H1 (cell line): ENCODE results near the gene UMODL1. TPM values are rescaled to one million over a fixed set of nuclear protein-coding genes. Genes with fewer than 3 reads are reported as not detected.

Experiments used
- CTCF ChIA-PET: fragments of 300-600 bp; sonication (Branson Sonifier 250); formaldehyde crosslinking; loops from one replicate; lab custom pipeline; 2021; ENCODE audit not compliant: partially characterized antibody; lab: Charles Lee
- POLR2A ChIA-PET: fragments of 300-600 bp; sonication (Branson Sonifier 250); formaldehyde crosslinking; loops from one replicate; lab custom pipeline; 2021; ENCODE audit warnings: inconsistent platforms; ENCODE audit not compliant: partially characterized antibody; lab: Charles Lee
- DNase-seq, 2 experiments: peaks; one replicate each; pipeline versions ENCODE4 v3.0.0 to v3.0.0-alpha.2; 2010 to 2022; ENCODE audit warnings: low spot score in 2 of 2, low read depth in 1 of 2, mixed read lengths in 1 of 2
- FAIRE-seq: peaks from 2 replicates; lab custom pipeline; 2011; peaks lifted over from hg19 to GRCh38; lab: Jason Lieb, UNC
- H2AFZ ChIP-seq: 2 replicates; pipeline ENCODE4 v1.8.1; 2012; ENCODE audit warnings: low read length, inconsistent platforms
- H2AK5ac ChIP-seq: 2 replicates; pipeline ENCODE4 v1.6.1; 2013; ENCODE audit warnings: low read depth, low read length
- H2BK120ac ChIP-seq: replicated peaks from 2 replicates; pipeline ENCODE3; 2013; ENCODE audit warnings: low read depth, low read length, inconsistent platforms
- H2BK12ac ChIP-seq: 2 replicates; pipeline ENCODE4 v1.6.1; 2013; ENCODE audit warnings: low read depth, low read length
- H2BK15ac ChIP-seq: 2 replicates; pipeline ENCODE4 v1.6.1; 2013; ENCODE audit warnings: low read length
- H2BK20ac ChIP-seq: 2 replicates; pipeline ENCODE4 v1.6.1; 2013; ENCODE audit warnings: low read length
- H2BK5ac ChIP-seq: 2 replicates; pipeline ENCODE4 v1.6.1; 2013; ENCODE audit warnings: low read depth, low read length
- H3K14ac ChIP-seq: 2 replicates; pipeline ENCODE4 v1.6.1; 2013; ENCODE audit warnings: inconsistent platforms; ENCODE audit not compliant: insufficient read length
- H3K18ac ChIP-seq: 2 replicates; pipeline ENCODE4 v1.6.1; 2013; ENCODE audit warnings: low read length; ENCODE audit errors: extremely low read depth
- H3K23ac ChIP-seq: 2 replicates; pipeline ENCODE4 v1.6.1; 2013; ENCODE audit warnings: inconsistent platforms; ENCODE audit not compliant: insufficient read length
- H3K23me2 ChIP-seq: 2 replicates; pipeline ENCODE4 v1.6.1; 2013; ENCODE audit warnings: low read depth, low read length
- H3K27ac ChIP-seq: 2 replicates; pipeline ENCODE4 v1.6.1; 2011; ENCODE audit warnings: low read depth, low read length, inconsistent platforms
- H3K27me3 ChIP-seq, 4 experiments: replicated peaks in 1 of 4; 1 replicate in 1 of 4; 2 replicates in 3 of 4; pipeline versions ENCODE4 v1.6.1 to v1.8.1; 2011 to 2013; ENCODE audit warnings: low read length in 3 of 4, mild to moderate bottlenecking in 3 of 4, inconsistent platforms in 2 of 4, mixed read lengths in 2 of 4, moderate library complexity in 1 of 4; ENCODE audit not compliant: control insufficient read depth in 3 of 4, insufficient read depth in 3 of 4; ENCODE audit errors: extremely low read depth in 1 of 4
- H3K36me3 ChIP-seq, 4 experiments: 2 replicates each; pipeline versions ENCODE4 v1.6.1 to v1.8.1; 2011 to 2013; ENCODE audit warnings: mild to moderate bottlenecking in 4 of 4, low read length in 3 of 4, moderate library complexity in 2 of 4, control low read depth in 1 of 4, inconsistent platforms in 1 of 4; ENCODE audit not compliant: insufficient read depth in 4 of 4, control insufficient read depth in 2 of 4
- H3K4ac ChIP-seq: replicated peaks from 2 replicates; pipeline ENCODE3; 2013; ENCODE audit warnings: low read length, low read depth, mixed read lengths, inconsistent platforms; ENCODE audit not compliant: insufficient read length
- H3K4me1 ChIP-seq, 4 experiments: replicated peaks in 1 of 4; 1 replicate in 1 of 4; 2 replicates in 3 of 4; pipeline versions ENCODE4 v1.6.1 to v1.8.1; 2011 to 2013; ENCODE audit warnings: low read length in 3 of 4, inconsistent platforms in 2 of 4, mixed read lengths in 1 of 4; ENCODE audit not compliant: insufficient read depth in 4 of 4, control insufficient read depth in 3 of 4
- H3K4me2 ChIP-seq, 2 experiments: 2 replicates each; pipeline versions ENCODE4 v1.6.1 to v1.8.1; 2011 to 2013; ENCODE audit warnings: low read depth in 2 of 2, low read length in 2 of 2, control low read depth in 1 of 2, inconsistent platforms in 1 of 2, mild to moderate bottlenecking in 1 of 2; ENCODE audit not compliant: insufficient read depth in 1 of 2
- H3K4me3 ChIP-seq, 4 experiments: fragments of 200-600, 300-600 bp in 1 of 4; sonication (generic), shearing (Covaris generic), sonication (Bioruptor Twin) in 1 of 4; 2 replicates each; pipeline versions ENCODE4 v1.5.1 to v1.8.1; 2011 to 2016; ENCODE audit warnings: low read length in 4 of 4, low read depth in 3 of 4, control low read depth in 2 of 4, inconsistent platforms in 2 of 4, mild to moderate bottlenecking in 2 of 4, mixed read lengths in 1 of 4, moderate library complexity in 1 of 4; ENCODE audit not compliant: insufficient read depth in 2 of 4; ENCODE audit errors: extremely low read depth in 1 of 4
- H3K56ac ChIP-seq: replicated peaks from 2 replicates; pipeline ENCODE3; 2013; ENCODE audit warnings: low read depth, mild to moderate bottlenecking, mixed read lengths, low read length, inconsistent platforms; ENCODE audit not compliant: insufficient read length
- H3K79me1 ChIP-seq: 2 replicates; pipeline ENCODE4 v1.6.1; 2013; ENCODE audit warnings: low read depth, low read length, control low read depth
- H3K79me2 ChIP-seq, 2 experiments: 2 replicates each; pipeline versions ENCODE4 v1.6.1 to v1.8.1; 2012 to 2013; ENCODE audit warnings: low read length in 2 of 2, mild to moderate bottlenecking in 2 of 2, inconsistent platforms in 1 of 2; ENCODE audit not compliant: insufficient read depth in 2 of 2, control insufficient read depth in 1 of 2
- H3K9ac ChIP-seq, 4 experiments: replicated peaks in 1 of 4; 1 replicate in 1 of 4; 2 replicates in 3 of 4; pipeline versions ENCODE4 v1.6.1 to v1.8.1; 2011 to 2013; ENCODE audit warnings: low read depth in 3 of 4, low read length in 3 of 4, control low read depth in 2 of 4, mild to moderate bottlenecking in 2 of 4, moderate library complexity in 2 of 4, inconsistent platforms in 1 of 4; ENCODE audit errors: extremely low read depth in 1 of 4
- H3K9me3 ChIP-seq, 2 experiments: 2 replicates each; pipeline versions ENCODE4 v1.6.1 to v1.8.1; 2012 to 2013; ENCODE audit warnings: mild to moderate bottlenecking in 2 of 2, moderate library complexity in 2 of 2, control low read depth in 1 of 2, inconsistent platforms in 1 of 2, low read depth in 1 of 2, low read length in 1 of 2, mixed read lengths in 1 of 2; ENCODE audit not compliant: insufficient read depth in 2 of 2
- H4K20me1 ChIP-seq, 2 experiments: replicated peaks in 1 of 2; 2 replicates each; pipeline versions ENCODE3 to v1.8.1; 2011 to 2013; ENCODE audit warnings: inconsistent platforms in 2 of 2, low read length in 2 of 2, mild to moderate bottlenecking in 1 of 2; ENCODE audit not compliant: insufficient read depth in 2 of 2, control insufficient read depth in 1 of 2
- H4K5ac ChIP-seq: 2 replicates; pipeline ENCODE4 v1.6.1; 2013; ENCODE audit warnings: low read length, low read depth, mixed read lengths, inconsistent platforms; ENCODE audit not compliant: insufficient read length
- H4K8ac ChIP-seq: 2 replicates; pipeline ENCODE4 v1.8.0; 2013; ENCODE audit warnings: mild to moderate bottlenecking, moderate library complexity, low read length, inconsistent platforms; ENCODE audit not compliant: insufficient read depth; ENCODE audit errors: extremely low read depth
- H4K91ac ChIP-seq: replicated peaks from 2 replicates; pipeline ENCODE3; 2013; ENCODE audit warnings: low read length, mixed read lengths, inconsistent platforms; ENCODE audit not compliant: insufficient read length
- FOSL1 ChIP-seq: IDR thresholded peaks from 2 replicates; pipeline ENCODE4 v1.6.1; 2011; ENCODE audit warnings: mild to moderate bottlenecking, low read depth, low read length, moderate library complexity; ENCODE audit not compliant: insufficient read depth
- GTF2F1 ChIP-seq: IDR thresholded peaks from 2 replicates; pipeline ENCODE4 v1.6.1; 2012; ENCODE audit warnings: low read depth, low read length, improper control_type of control experiment, borderline replicate concordance
- NRF1 ChIP-seq: IDR thresholded peaks from 2 replicates; pipeline ENCODE4 v1.6.1; 2011; ENCODE audit warnings: mild to moderate bottlenecking, low read depth, low read length, improper control_type of control experiment
- WGBS, 2 experiments: shearing (Covaris generic) in 1 of 2; methylation state at CpG; one replicate each; pipeline versions ENCODE4 v1.1.6 to v1.1.7; 2013 to 2015; ENCODE audit warnings: low lambda C conversion rate in 2 of 2, mixed read lengths in 2 of 2, inconsistent platforms in 1 of 2, low coverage in 1 of 2, missing lambda C conversion rate in 1 of 2; ENCODE audit not compliant: insufficient replicate concordance in 2 of 2, insufficient coverage in 1 of 2, insufficient read length in 1 of 2; ENCODE audit errors: extremely low coverage in 1 of 2, missing lambda C conversion rate in 1 of 2; 5-methylcytosine and 5-hydroxymethylcytosine counted together
- polyA plus RNA-seq, 7 experiments: library from polyadenylated mRNA; depleted of rRNA in 3 of 7; stranded (reverse) in 5 of 7; unstranded in 2 of 7; fragments of >200 nt in 5 of 7; fragments of 200-250 nt in 2 of 7; gene quantifications; 1 replicate in 5 of 7; 2 replicates in 1 of 7; 4 replicates in 1 of 7; pipeline versions ENCODE4 v1.2.1 to v1.2.3, GENCODE V29; 2011 to 2013; ENCODE audit warnings: missing spikeins in 2 of 7, mixed read lengths in 2 of 7
- total RNA-seq: library from RNA; stranded (reverse); fragmentation: NEBNext Ultra II Directional; extraction: Animal tissue kit (Norgen Biotek cat#: 25700); gene quantifications from 2 replicates; pipeline ENCODE4 v1.2.1, GENCODE V29; 2021
- TF ChIP-seq, protein P1 (sequence below): IDR thresholded peaks from 2 replicates; pipeline ENCODE4 v1.6.1; 2012; ENCODE audit warnings: inconsistent platforms

UMODL1 gene
- total and polyA plus RNA-seq, 2 of the 8 experiments (the other 6 are each of a cell fraction or from before 2014, with no cell fraction given) = not detected

- H2BK12ac ChIP-seq = peak overlapping the region; percentile 55; the same call in 1 of the 2 replicates
- H3K18ac ChIP-seq = no peak overlapping the region
- DNase-seq (no peak), FAIRE-seq (no peak)
- no peak overlapping the region for H4K5ac ChIP-seq
- peaks cover 6% of the 10 kb centered on the region for H3K23me2 ChIP-seq
- no peak overlapping the region for H4K8ac ChIP-seq
- H3K9me3 ChIP-seq = no peaks in the 10 kb centered on the region
- no peak overlapping the region for H2BK120ac ChIP-seq
- no peaks in the 10 kb centered on the region for H3K79me2 ChIP-seq
- H2BK5ac ChIP-seq = no peak overlapping the region; the same call in 1 of the 2 replicates
- CTCF ChIA-PET = no interaction called here
- no peak overlapping the region for H3K14ac ChIP-seq
- H3K23ac ChIP-seq = no peak overlapping the region
- H3K27me3 ChIP-seq = 0 out of 7 replicates have a peak, but pooled peaks cover 0 to 4% (median 0%) of the 10 kb centered on the region in 4 experiments
- no peak overlapping the region for H3K4me2 ChIP-seq
- H3K9ac ChIP-seq = no peak overlapping the region
- POLR2A ChIA-PET = no interaction called here
- H2BK20ac ChIP-seq = no peak overlapping the region
- no peak overlapping the region for H3K4ac ChIP-seq
- H2BK15ac ChIP-seq = peak overlapping the region; percentile 72; the same call in 1 of the 2 replicates
- no peaks in the 10 kb centered on the region for H3K79me1 ChIP-seq
- 87% methylated on average over 5 of the region's 5 CpGs; no CpG with 5 or more reads in 1 of the 2 experiments for WGBS, 2 experiments
- peak overlapping the region; percentile 48; the same call in 1 of the 2 replicates for H2AK5ac ChIP-seq
- H3K4me1 ChIP-seq = peaks cover 0 to 16% (median 4%) of the 10 kb centered on the region in 4 experiments; a peak in 4 of 7 replicates
- no peak overlapping the region for H3K27ac ChIP-seq
- no peak overlapping the region for H2AFZ ChIP-seq
- H3K56ac ChIP-seq = no peak overlapping the region
- no peak overlapping the region for H3K4me3 ChIP-seq
- H3K36me3 ChIP-seq = no peaks in the 10 kb centered on the region
- H4K20me1 ChIP-seq = no peaks in the 10 kb centered on the region
- no peak overlapping the region for H4K91ac ChIP-seq
- TF ChIP-seq GTF2F1 (no peak), FOSL1 (no peak), NRF1 (no peak)
- TF ChIP-seq, protein P1, sequence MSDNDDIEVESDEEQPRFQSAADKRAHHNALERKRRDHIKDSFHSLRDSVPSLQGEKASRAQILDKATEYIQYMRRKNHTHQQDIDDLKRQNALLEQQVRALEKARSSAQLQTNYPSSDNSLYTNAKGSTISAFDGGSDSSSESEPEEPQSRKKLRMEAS = no peak
These were observed 2.5 kb upstream of the UMODL1 start for GRCh38 chr21:42068592-42068991.
